T-cell (primary cell): ENCODE data around the gene C16orf96. TPM values are rescaled to one million over a fixed set of nuclear protein-coding genes. Genes with fewer than 3 reads are reported as not detected.

Source experiments
- ATAC-seq, 4 experiments: fragments of 200-7000 bp in 3 of 4; fragments of 150-1000 bp in 1 of 4; cut with Tn5 transposase; replicated peaks in 1 of 4; 1 replicate in 3 of 4; 2 replicates in 1 of 4; pipeline ENCODE4 v1.10.0; 2021; ENCODE audit warnings: moderate library complexity in 3 of 4, mild to moderate bottlenecking in 2 of 4, moderate number of reproducible peaks in 1 of 4
- CTCF ChIA-PET, 2 donors: fragments of 300-600 bp; sonication (Branson Sonifier 250); formaldehyde crosslinking; loops; one replicate each; lab custom pipeline; 2022; ENCODE audit warnings: antibody characterized with exemption in 2 of 2; lab: Charles Lee
- POLR2A ChIA-PET, 2 donors: fragments of 300-600 bp; sonication (Branson Sonifier 250); formaldehyde crosslinking; loops; one replicate each; lab custom pipeline; 2022; ENCODE audit warnings: antibody characterized with exemption in 2 of 2; lab: Charles Lee
- DNase-seq, 35 experiments: peaks; one replicate each; pipeline versions ENCODE4 v3.0.0 to v3.0.0-alpha.2; 2013 to 2023
- H3K27ac ChIP-seq: one replicate; pipeline ENCODE4 v1.5.1; 2013; ENCODE audit warnings: low read length
- H3K27me3 ChIP-seq, 2 experiments: replicated peaks in 1 of 2; 1 replicate in 1 of 2; 2 replicates in 1 of 2; pipeline versions ENCODE4 v1.6.1 to v1.7.0; 2013; ENCODE audit warnings: low read length in 1 of 2, mixed read lengths in 1 of 2; ENCODE audit not compliant: control insufficient read depth in 2 of 2, insufficient read depth in 2 of 2; ENCODE audit errors: extremely low read depth in 1 of 2
- H3K36me3 ChIP-seq, 2 donors: 1 replicate in 1 of 2; 2 replicates in 1 of 2; pipeline versions ENCODE4 v1.6.1 to v1.7.0; 2013; ENCODE audit warnings: low read length in 1 of 2; ENCODE audit not compliant: control insufficient read depth in 2 of 2, insufficient read depth in 1 of 2; ENCODE audit errors: extremely low read depth in 1 of 2
- H3K4me1 ChIP-seq, 2 experiments: 1 replicate in 1 of 2; 2 replicates in 1 of 2; pipeline versions ENCODE4 v1.6.1 to v1.7.0; 2013; ENCODE audit warnings: low read length in 2 of 2, mixed read lengths in 1 of 2; ENCODE audit not compliant: insufficient read depth in 2 of 2, control insufficient read depth in 1 of 2; ENCODE audit errors: extremely low read depth in 1 of 2
- H3K4me3 ChIP-seq, 2 donors: 1 replicate in 1 of 2; 2 replicates in 1 of 2; pipeline versions ENCODE4 v1.5.1 to v1.7.0; 2013; ENCODE audit warnings: mild to moderate bottlenecking in 2 of 2, low read length in 1 of 2, moderate library complexity in 1 of 2; ENCODE audit not compliant: control insufficient read depth in 1 of 2; ENCODE audit errors: extremely low read depth in 1 of 2
- H3K9me3 ChIP-seq: 2 replicates; pipeline ENCODE4 v1.7.0; 2013
- H3K27ac Mint-ChIP-seq, 2 donors: one replicate each; pipeline ENCODE4 v1.8.0; 2020 to 2021; ENCODE audit warnings: mild to moderate bottlenecking in 2 of 2, mixed read lengths in 2 of 2
- H3K27me3 Mint-ChIP-seq, 2 donors: one replicate each; pipeline ENCODE4 v1.8.0; 2021 to 2022; ENCODE audit warnings: mixed read lengths in 2 of 2
- H3K36me3 Mint-ChIP-seq: one replicate; pipeline ENCODE4 v1.8.0; 2021; ENCODE audit warnings: mixed read lengths
- H3K4me1 Mint-ChIP-seq, 3 donors: one replicate each; pipeline ENCODE4 v1.8.0; 2020 to 2022; ENCODE audit warnings: mixed read lengths in 3 of 3, mild to moderate bottlenecking in 1 of 3
- H3K4me3 Mint-ChIP-seq, 3 donors: one replicate each; pipeline ENCODE4 v1.8.0; 2020 to 2022; ENCODE audit warnings: mild to moderate bottlenecking in 3 of 3, mixed read lengths in 3 of 3, moderate library complexity in 3 of 3
- H3K9me3 Mint-ChIP-seq, 3 donors: one replicate each; pipeline ENCODE4 v1.8.0; 2020 to 2022; ENCODE audit warnings: mixed read lengths in 3 of 3
- WGBS: methylation state at CpG from one replicate; pipeline ENCODE4 v1.1.5; 2013; ENCODE audit warnings: missing lambda C conversion rate; ENCODE audit not compliant: insufficient coverage; 5-methylcytosine and 5-hydroxymethylcytosine counted together
- total RNA-seq, 35 experiments: library from RNA in 6 of 35; stranded (reverse) in 6 of 35; fragments of 120-200 nt in 1 of 35; gene quantifications; one replicate each; pipeline versions ENCODE4 v1.2.1 to v1.2.4 and lab custom pipeline; 2013 to 2026

C16orf96 gene
- total RNA-seq, 5 donors from 2014 or later (not counting 1 experiment from before 2014, with no cell fraction given), result 0.30 to 0.66 (median 0.50) TPM

- ChIA-PET POLR2A (no interaction called here), CTCF (no interaction called here)
These were observed 1.8 kb downstream of the C16orf96 start for GRCh38 chr16:4557973-4558372.

GRCh38 chr16:4561596-4561995 is 5.5 kb downstream of the C16orf96 start:
- peaks cover 0 to 7% of the 10 kb centered on the region in 2 experiments for H3K27me3 ChIP-seq
- no peak for ATAC-seq
- no peaks in the 10 kb centered on the region for H3K36me3 ChIP-seq
- ChIA-PET POLR2A (no interaction called here), CTCF (no interaction called here)
- H3K4me3 Mint-ChIP-seq, result no peak overlapping the region
- H3K4me3 ChIP-seq, result no peak overlapping the region
- 88% methylated on average over 1 of the region's 9 CpGs for WGBS
- no peak overlapping the region for H3K27ac Mint-ChIP-seq
- peaks cover 0 to 4% (median 2%) of the 10 kb centered on the region in 3 donors for H3K4me1 Mint-ChIP-seq
- DNase-seq, result no peak
- H3K9me3 ChIP-seq, result no peaks in the 10 kb centered on the region
- H3K9me3 Mint-ChIP-seq, result no peaks in the 10 kb centered on the region
- no peaks in the 10 kb centered on the region for H3K36me3 Mint-ChIP-seq
- H3K27me3 Mint-ChIP-seq, result no peaks in the 10 kb centered on the region
- H3K4me1 ChIP-seq, result no peaks in the 10 kb centered on the region
- no peak overlapping the region for H3K27ac ChIP-seq

More at GRCh38 chr16:4557973-4558372, 1.8 kb downstream of the C16orf96 start:
- H3K36me3 Mint-ChIP-seq, result no peaks in the 10 kb centered on the region
- no peaks in the 10 kb centered on the region for H3K4me1 ChIP-seq
- no peaks in the 10 kb centered on the region for H3K9me3 ChIP-seq
- no peak overlapping the region for H3K4me3 Mint-ChIP-seq
- no peaks in the 10 kb centered on the region for H3K27me3 Mint-ChIP-seq
- ATAC-seq (no peak), DNase-seq (no peak)
- WGBS, result 90% methylated on average over 9 of the region's 10 CpGs
- H3K4me3 ChIP-seq, result no peak overlapping the region
- no peak overlapping the region for H3K27ac Mint-ChIP-seq
- no peaks in the 10 kb centered on the region for H3K4me1 Mint-ChIP-seq
- H3K27ac ChIP-seq, result no peak overlapping the region
- H3K36me3 ChIP-seq, result no peaks in the 10 kb centered on the region
- H3K27me3 ChIP-seq, result peaks cover 0 to 18% of the 10 kb centered on the region in 2 experiments
- H3K9me3 Mint-ChIP-seq, result no peaks in the 10 kb centered on the region

- H3K9me3 Mint-ChIP-seq, result no peaks in the 10 kb centered on the region
- DNase-seq, result no peak
These were observed 8.6 kb downstream of the C16orf96 start for GRCh38 chr16:4564661-4565267.

GRCh38 chr16:4566144-4566543 is 10.0 kb downstream of the C16orf96 start:
- no peaks in the 10 kb centered on the region for H3K27me3 Mint-ChIP-seq
- ChIA-PET CTCF (no interaction called here), POLR2A (no interaction called here)
- H3K4me3 ChIP-seq, result no peak overlapping the region
- H3K27ac ChIP-seq, result no peak overlapping the region
- H3K4me1 ChIP-seq, result no peaks in the 10 kb centered on the region
- H3K36me3 Mint-ChIP-seq, result no peaks in the 10 kb centered on the region
- H3K4me1 Mint-ChIP-seq, result peaks cover 0 to 4% (median 4%) of the 10 kb centered on the region in 3 donors
- no peak overlapping the region for H3K4me3 Mint-ChIP-seq
- H3K9me3 ChIP-seq, result no peaks in the 10 kb centered on the region
- H3K27ac Mint-ChIP-seq, result no peak overlapping the region
- no peaks in the 10 kb centered on the region for H3K27me3 ChIP-seq
- no peaks in the 10 kb centered on the region for H3K36me3 ChIP-seq
- WGBS, result no CpG with 5 or more reads among the region's 3 CpGs
- no peak for DNase-seq
- no peaks in the 10 kb centered on the region for H3K9me3 Mint-ChIP-seq
- no peak for ATAC-seq

More at GRCh38 chr16:4564661-4565267, 8.6 kb downstream of the C16orf96 start:
- no peak for ATAC-seq
- CTCF ChIA-PET, result interaction anchor here in 1 of 2 donors (0.6 kb wide), 1 partner anchor 32 kb away, joined by 4 read pairs; no protein-coding TSS in a partner anchor
- no peak overlapping the region for H3K4me3 ChIP-seq
- POLR2A ChIA-PET, result no interaction called here
- H3K36me3 ChIP-seq, result no peaks in the 10 kb centered on the region
- no peak overlapping the region for H3K27ac Mint-ChIP-seq
- H3K36me3 Mint-ChIP-seq, result no peaks in the 10 kb centered on the region
- H3K4me1 ChIP-seq, result no peaks in the 10 kb centered on the region
- no peaks in the 10 kb centered on the region for H3K9me3 ChIP-seq
- 90% methylated on average over 11 of the region's 18 CpGs for WGBS
- H3K27ac ChIP-seq, result no peak overlapping the region
- no peak overlapping the region for H3K4me3 Mint-ChIP-seq
- peaks cover 0 to 4% (median 4%) of the 10 kb centered on the region in 3 donors for H3K4me1 Mint-ChIP-seq
- no peaks in the 10 kb centered on the region for H3K27me3 Mint-ChIP-seq
- no peaks in the 10 kb centered on the region for H3K27me3 ChIP-seq

GRCh38 chr16:4570086-4570485 is 13.9 kb downstream of the C16orf96 start:
- no peak overlapping the region for H3K4me3 Mint-ChIP-seq
- DNase-seq (no peak), ATAC-seq (no peak)
- Histone ChIP-seq H3K4me1 (peaks cover 0 to 3% of the 10 kb centered on the region in 2 experiments), H3K27ac (no peak overlapping the region), H3K27me3 (peaks cover 0 to 9% of the 10 kb centered on the region in 2 experiments), H3K4me3 (no peak overlapping the region), H3K9me3 (no peaks in the 10 kb centered on the region), H3K36me3 (no peaks in the 10 kb centered on the region)
- no peak overlapping the region for H3K27ac Mint-ChIP-seq
- no peaks in the 10 kb centered on the region for H3K9me3 Mint-ChIP-seq
- CTCF ChIA-PET, result no interaction called here
- H3K27me3 Mint-ChIP-seq, result no peaks in the 10 kb centered on the region
- no peaks in the 10 kb centered on the region for H3K36me3 Mint-ChIP-seq
- H3K4me1 Mint-ChIP-seq, result peaks cover 0 to 4% (median 4%) of the 10 kb centered on the region in 3 donors
- POLR2A ChIA-PET, result no interaction called here
- WGBS, result 91% methylated on average over 2 of the region's 6 CpGs

- ChIA-PET CTCF (no interaction called here), POLR2A (no interaction called here)
- no peak overlapping the region for H3K4me3 ChIP-seq
- no peak overlapping the region for H3K4me3 Mint-ChIP-seq
- no peak overlapping the region for H3K27ac ChIP-seq
- no peaks in the 10 kb centered on the region for H3K36me3 Mint-ChIP-seq
- 100% methylated on average over 2 of the region's 15 CpGs for WGBS
- no peaks in the 10 kb centered on the region for H3K36me3 ChIP-seq
- H3K9me3 ChIP-seq, result no peaks in the 10 kb centered on the region
- peaks cover 0 to 7% of the 10 kb centered on the region in 2 experiments for H3K4me1 ChIP-seq
- no peaks in the 10 kb centered on the region for H3K9me3 Mint-ChIP-seq
- DNase-seq, result no peak
- no peaks in the 10 kb centered on the region for H3K27me3 Mint-ChIP-seq
- peaks cover 0 to 15% of the 10 kb centered on the region in 2 experiments for H3K27me3 ChIP-seq
- peaks cover 0 to 4% (median 4%) of the 10 kb centered on the region in 3 donors for H3K4me1 Mint-ChIP-seq
- H3K27ac Mint-ChIP-seq, result no peak overlapping the region
- ATAC-seq, result no peak
These were observed 14.7 kb downstream of the C16orf96 start for GRCh38 chr16:4570688-4571321.
